WTC11 (cell line): Measurements from ENCODE around the gene CACNB3.

Source experiments
- ATF1 ChIP-seq: sonication (generic); formaldehyde crosslinking; IDR thresholded peaks from 2 replicates; pipeline ENCODE4 v1.8.1; 2023; ENCODE audit warnings: mild to moderate bottlenecking, moderate library complexity, missing genetic modification reagents
- CTCF ChIP-seq: fragments of 200-600 bp; IDR thresholded peaks from 2 replicates; pipeline ENCODE4 v1.8.0; 2022; ENCODE audit warnings: antibody characterized with exemption
- FOXP4 ChIP-seq: sonication (generic); formaldehyde crosslinking; IDR thresholded peaks from 2 replicates; pipeline ENCODE4 v1.8.0; 2022; ENCODE audit warnings: mild to moderate bottlenecking, missing genetic modification reagents
- HMGXB4 ChIP-seq: sonication (generic); formaldehyde crosslinking; IDR thresholded peaks from 2 replicates; pipeline ENCODE4 v1.8.1; 2023; ENCODE audit warnings: mild to moderate bottlenecking, moderate library complexity, missing genetic modification reagents
- IRF1 ChIP-seq: sonication (generic); formaldehyde crosslinking; IDR thresholded peaks from 2 replicates; pipeline ENCODE4 v1.8.0; 2023; ENCODE audit warnings: missing genetic modification reagents
- JUN ChIP-seq: sonication (generic); formaldehyde crosslinking; IDR thresholded peaks from 2 replicates; pipeline ENCODE4 v1.8.0; 2023; ENCODE audit warnings: mild to moderate bottlenecking, missing genetic modification reagents
- PREB ChIP-seq: sonication (generic); formaldehyde crosslinking; IDR thresholded peaks from 2 replicates; pipeline ENCODE4 v1.8.1; 2022; ENCODE audit warnings: mild to moderate bottlenecking, missing genetic modification reagents, moderate library complexity, borderline replicate concordance
- STAT6 ChIP-seq: sonication (generic); formaldehyde crosslinking; conservative IDR thresholded peaks from 2 replicates; pipeline ENCODE4 v1.8.1; 2023; ENCODE audit warnings: mild to moderate bottlenecking, low read depth, missing genetic modification reagents, moderate library complexity

- TF ChIP-seq CTCF (no peak), ATF1 (CRISPR knock-in tag) (no peak), HMGXB4 (CRISPR knock-in tag) (no peak), IRF1 (no peak), JUN (CRISPR knock-in tag) (no peak), PREB (no peak), FOXP4 (CRISPR knock-in tag) (no peak), STAT6 (CRISPR knock-in tag) (no peak)
Measured at GRCh38 chr12:48775991-48776649, 42.2 kb upstream of the CACNB3 start.
